Endothelial cell of umbilical vein (primary cell): ENCODE results near the gene HOXA9.

Experiments
- GATA2 ChIP-seq: IDR thresholded peaks from 2 replicates; pipeline ENCODE4 v1.7.0; 2011; ENCODE audit warnings: low read depth, mild to moderate bottlenecking, moderate library complexity, mixed read lengths, low read length; ENCODE audit not compliant: insufficient read length, insufficient read depth
- POLR2AphosphoS5 ChIP-seq: IDR thresholded peaks from 2 replicates; pipeline ENCODE4 v1.6.1; 2012; ENCODE audit warnings: low read depth, mild to moderate bottlenecking, control low read depth, low read length, moderate library complexity; ENCODE audit not compliant: insufficient read depth
- TF ChIP-seq, protein P1 (sequence below), 2 donors: IDR thresholded peaks; 1 replicate in 1 of 2; 2 replicates in 1 of 2; pipeline ENCODE4 v1.5.1; 2011; ENCODE audit warnings: low read length in 2 of 2, mild to moderate bottlenecking in 2 of 2, moderate library complexity in 2 of 2, control low read depth in 1 of 2, inconsistent platforms in 1 of 2, low read depth in 1 of 2; ENCODE audit not compliant: insufficient read depth in 1 of 2; ENCODE audit errors: extremely low read depth in 1 of 2

DNA sequence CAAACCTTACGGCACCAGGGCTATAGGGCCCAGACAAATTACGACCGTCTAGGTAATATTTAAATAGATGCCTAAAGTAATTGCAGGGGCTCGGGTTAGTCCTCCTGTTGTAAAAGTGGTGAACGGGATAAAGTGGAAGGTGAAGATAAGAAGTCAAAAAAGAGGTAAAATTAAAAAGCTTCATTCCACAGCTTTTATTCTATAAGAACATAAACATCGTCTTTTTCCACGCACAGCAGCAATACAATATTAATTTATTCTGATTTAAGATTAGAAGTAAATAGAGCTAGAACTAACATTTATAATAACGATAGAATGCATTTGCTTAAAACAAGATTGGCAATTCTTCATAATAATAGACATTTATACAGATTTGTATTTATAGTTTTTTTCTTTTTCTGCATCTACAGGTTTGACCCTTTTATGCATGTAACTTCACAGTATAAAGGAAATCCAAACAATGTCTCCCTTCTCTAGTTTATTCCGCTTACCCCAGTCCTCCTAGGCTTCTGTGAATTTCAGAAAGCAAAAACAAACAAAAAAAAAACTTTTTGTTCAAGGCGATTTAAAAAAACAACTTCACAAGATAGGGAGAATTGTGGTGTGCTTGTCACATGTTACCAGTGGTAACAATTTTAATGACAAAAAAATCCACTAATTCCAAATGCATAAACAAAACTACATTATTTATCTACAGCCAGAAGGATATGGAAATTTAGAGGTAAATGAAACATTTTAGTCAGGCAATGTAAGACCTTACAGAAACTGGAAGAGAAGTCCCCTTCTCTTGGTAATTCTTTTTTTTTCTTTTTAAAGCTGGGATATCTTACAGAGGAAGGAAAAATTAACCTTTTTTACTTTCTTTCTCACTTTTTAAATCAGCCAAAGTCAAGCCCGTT, 5.3 kb upstream of the HOXA9 start:
- no peak for TF ChIP-seq GATA2
- TF ChIP-seq, protein P1, sequence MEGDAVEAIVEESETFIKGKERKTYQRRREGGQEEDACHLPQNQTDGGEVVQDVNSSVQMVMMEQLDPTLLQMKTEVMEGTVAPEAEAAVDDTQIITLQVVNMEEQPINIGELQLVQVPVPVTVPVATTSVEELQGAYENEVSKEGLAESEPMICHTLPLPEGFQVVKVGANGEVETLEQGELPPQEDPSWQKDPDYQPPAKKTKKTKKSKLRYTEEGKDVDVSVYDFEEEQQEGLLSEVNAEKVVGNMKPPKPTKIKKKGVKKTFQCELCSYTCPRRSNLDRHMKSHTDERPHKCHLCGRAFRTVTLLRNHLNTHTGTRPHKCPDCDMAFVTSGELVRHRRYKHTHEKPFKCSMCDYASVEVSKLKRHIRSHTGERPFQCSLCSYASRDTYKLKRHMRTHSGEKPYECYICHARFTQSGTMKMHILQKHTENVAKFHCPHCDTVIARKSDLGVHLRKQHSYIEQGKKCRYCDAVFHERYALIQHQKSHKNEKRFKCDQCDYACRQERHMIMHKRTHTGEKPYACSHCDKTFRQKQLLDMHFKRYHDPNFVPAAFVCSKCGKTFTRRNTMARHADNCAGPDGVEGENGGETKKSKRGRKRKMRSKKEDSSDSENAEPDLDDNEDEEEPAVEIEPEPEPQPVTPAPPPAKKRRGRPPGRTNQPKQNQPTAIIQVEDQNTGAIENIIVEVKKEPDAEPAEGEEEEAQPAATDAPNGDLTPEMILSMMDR (IDR thresholded peaks at IDR 0.05; ENCODE audit: extremely low read depth in 1 of 2, insufficient read depth in 1 of 2, low read depth in 1 of 2, low read length in 2 of 2): no peak
- TF ChIP-seq POLR2AphosphoS5: no peak
